VCaP (cell line): Measurements from ENCODE around the gene PRAMEF12.

Experiments used
- H3K27ac ChIP-seq: fragments of 450-650 bp; 2 replicates; pipeline ENCODE4 v1.5.1; 2017
- CTCF ChIP-seq: fragments of 450-650 bp; conservative IDR thresholded peaks from 2 replicates; pipeline ENCODE4 v1.5.1; 2017; ENCODE audit warnings: mild to moderate bottlenecking, moderate library complexity

The PRAMEF12 gene

GRCh38 chr1:12770620-12771019 lies 2.9 kb upstream of the PRAMEF12 start:
- no peak for TF ChIP-seq CTCF
- no peak overlapping the region for H3K27ac ChIP-seq

- TF ChIP-seq CTCF: no peak
- H3K27ac ChIP-seq: no peak overlapping the region
Measured at GRCh38 chr1:12771186-12771585, 2.4 kb upstream of the PRAMEF12 start.

- no peak overlapping the region for H3K27ac ChIP-seq
- TF ChIP-seq CTCF: no peak
Measured at GRCh38 chr1:12772520-12772919, 1.0 kb upstream of the PRAMEF12 start.

- no peak for TF ChIP-seq CTCF
- no peak overlapping the region for H3K27ac ChIP-seq
Measured at GRCh38 chr1:12774801-12775345, 1.3 kb downstream of the PRAMEF12 start.

GRCh38 chr1:12775443-12775842 lies 1.9 kb downstream of the PRAMEF12 start:
- no peak overlapping the region for H3K27ac ChIP-seq
- no peak for TF ChIP-seq CTCF

GRCh38 chr1:12776801-12777557 lies 3.4 kb downstream of the PRAMEF12 start:
- no peak overlapping the region for H3K27ac ChIP-seq
- TF ChIP-seq CTCF: no peak

- TF ChIP-seq CTCF: no peak
- H3K27ac ChIP-seq: no peak overlapping the region
Measured at GRCh38 chr1:12778061-12778460, 4.5 kb downstream of the PRAMEF12 start.
